CD4-positive, alpha-beta memory T cell (primary cell): Measurements from ENCODE around the gene CHCHD6. TPM values are rescaled to one million over a fixed set of nuclear protein-coding genes. Genes with fewer than 3 reads are reported as not detected.

Experiments
- CTCF ChIA-PET: fragments of 350-600 bp; sonication (Branson Sonifier 250); formaldehyde crosslinking; loops from one replicate; lab custom pipeline; 2021; ENCODE audit warnings: inconsistent platforms; ENCODE audit not compliant: partially characterized antibody; lab: Charles Lee
- POLR2A ChIA-PET: fragments of 350-600 bp; sonication (Branson Sonifier 250); formaldehyde crosslinking; loops from one replicate; lab custom pipeline; 2021; ENCODE audit not compliant: partially characterized antibody; lab: Charles Lee
- DNase-seq, 5 donors: peaks; one replicate each; pipeline versions ENCODE4 v3.0.0 to v3.0.0-alpha.2; 2020 to 2022; ENCODE audit warnings: mixed read lengths in 1 of 5
- H3K27ac ChIP-seq: one replicate; pipeline ENCODE4 v1.7.0; 2013; ENCODE audit warnings: low read depth, low read length
- H3K27me3 ChIP-seq: 2 replicates; pipeline ENCODE4 v1.7.0; 2013; ENCODE audit warnings: mild to moderate bottlenecking, low read length, moderate library complexity; ENCODE audit not compliant: insufficient read depth
- H3K36me3 ChIP-seq: 2 replicates; pipeline ENCODE4 v1.7.0; 2013; ENCODE audit warnings: mild to moderate bottlenecking, low read length, moderate library complexity; ENCODE audit not compliant: insufficient read depth
- H3K4me1 ChIP-seq: 2 replicates; pipeline ENCODE4 v1.7.0; 2013; ENCODE audit warnings: mild to moderate bottlenecking, low read length, moderate library complexity; ENCODE audit not compliant: insufficient read depth
- H3K4me3 ChIP-seq, 2 donors: one replicate each; pipeline ENCODE4 v1.7.0; 2013; ENCODE audit warnings: low read length in 2 of 2, mild to moderate bottlenecking in 1 of 2
- H3K9me3 ChIP-seq, 2 donors: one replicate each; pipeline ENCODE4 v1.7.0; 2013; ENCODE audit warnings: low read length in 2 of 2, control low read depth in 1 of 2; ENCODE audit not compliant: control insufficient read depth in 1 of 2
- H3K27ac Mint-ChIP-seq, 7 donors: one replicate each; pipeline ENCODE4 v1.8.0; 2020 to 2021; ENCODE audit warnings: mixed read lengths in 7 of 7, mild to moderate bottlenecking in 6 of 7, inconsistent platforms in 3 of 7, moderate library complexity in 3 of 7
- H3K27me3 Mint-ChIP-seq, 2 donors: one replicate each; pipeline ENCODE4 v1.8.0; 2020 to 2021; ENCODE audit warnings: mixed read lengths in 2 of 2
- H3K36me3 Mint-ChIP-seq, 2 donors: one replicate each; pipeline ENCODE4 v1.8.0; 2020 to 2021; ENCODE audit warnings: mixed read lengths in 2 of 2, inconsistent platforms in 1 of 2, mild to moderate bottlenecking in 1 of 2
- H3K4me1 Mint-ChIP-seq, 4 donors: one replicate each; pipeline ENCODE4 v1.8.0; 2020 to 2021; ENCODE audit warnings: mixed read lengths in 4 of 4, mild to moderate bottlenecking in 1 of 4
- H3K4me3 Mint-ChIP-seq, 8 donors: one replicate each; pipeline ENCODE4 v1.8.0; 2020 to 2021; ENCODE audit warnings: mixed read lengths in 8 of 8, mild to moderate bottlenecking in 7 of 8, moderate library complexity in 6 of 8, inconsistent platforms in 3 of 8
- H3K9me3 Mint-ChIP-seq, 8 donors: one replicate each; pipeline ENCODE4 v1.8.0; 2020 to 2021; ENCODE audit warnings: mixed read lengths in 8 of 8, mild to moderate bottlenecking in 5 of 8, inconsistent platforms in 3 of 8, moderate library complexity in 1 of 8
- intact Hi-C: fragments of 100-400 bp; cut with micrococcal nuclease; formaldehyde crosslinking; loops from one replicate; pipeline ENCODE4 v1.15.1; 2023
- polyA plus RNA-seq, 2 donors: library from polyadenylated mRNA; unstranded; fragments of 300-500 nt; fragmentation: Illumina TruSeq; gene quantifications; one replicate each; pipeline ENCODE4 v1.2.3, GENCODE V29; 2021
- total RNA-seq, 2 experiments: library from RNA; stranded (reverse); gene quantifications; one replicate each; pipeline ENCODE4 v1.2.3, GENCODE V29; 2021

The CHCHD6 gene
- total and polyA plus RNA-seq, 4 experiments from 2014 or later: 7.3 to 12.3 (median 10.2) TPM

DNA sequence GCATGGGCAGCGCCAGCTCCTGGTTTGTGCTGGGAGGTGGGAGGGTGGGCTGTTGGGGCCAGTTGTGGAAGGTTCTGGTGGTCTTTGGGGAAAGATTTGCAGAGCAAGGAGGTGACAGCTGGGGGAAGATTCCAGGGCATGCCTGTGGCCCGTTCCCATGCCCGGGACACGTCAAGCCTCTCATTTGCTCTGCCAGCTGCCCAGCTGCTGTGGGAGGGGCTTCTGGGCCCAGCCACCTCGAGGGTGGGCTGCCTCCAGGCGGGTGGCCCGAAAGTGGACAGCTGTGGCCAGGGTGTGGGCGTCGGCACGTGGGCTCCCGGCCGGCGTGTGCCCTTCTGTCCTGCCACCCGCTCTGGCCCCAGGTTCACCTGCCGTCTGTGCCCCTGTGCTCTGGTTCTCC, 296.1 kb downstream of the CHCHD6 start:
- POLR2A ChIA-PET: no interaction called here
- no peaks in the 10 kb centered on the region for H3K9me3 ChIP-seq
- Mint-ChIP-seq H3K27me3 (no peaks in the 10 kb centered on the region), H3K36me3 (peaks cover 0 to 3% of the 10 kb centered on the region in 2 donors), H3K4me1 (peaks cover 0 to 7% (median 1%) of the 10 kb centered on the region in 4 donors), H3K4me3 (no peak overlapping the region), H3K9me3 (no peaks in the 10 kb centered on the region), H3K27ac (no peak overlapping the region)
- CTCF ChIA-PET: no interaction called here
- H3K4me3 ChIP-seq: no peak overlapping the region
- no peaks in the 10 kb centered on the region for H3K4me1 ChIP-seq
- intact Hi-C loops: no loop called here
- no peaks in the 10 kb centered on the region for H3K27me3 ChIP-seq
- no peaks in the 10 kb centered on the region for H3K36me3 ChIP-seq
- DNase-seq: no peak
- H3K27ac ChIP-seq: no peak overlapping the region

- POLR2A ChIA-PET: no interaction called here
- peak overlapping the region in 1 of 7 donors; percentile 24 for H3K27ac Mint-ChIP-seq
- Histone ChIP-seq H3K9me3 (no peaks in the 10 kb centered on the region), H3K27ac (no peak overlapping the region), H3K36me3 (no peaks in the 10 kb centered on the region), H3K27me3 (no peaks in the 10 kb centered on the region), H3K4me3 (no peak overlapping the region), H3K4me1 (no peaks in the 10 kb centered on the region)
- H3K4me3 Mint-ChIP-seq: no peak overlapping the region
- H3K9me3 Mint-ChIP-seq: no peaks in the 10 kb centered on the region
- no peak for DNase-seq
- intact Hi-C loops: no loop called here
- no peaks in the 10 kb centered on the region for H3K27me3 Mint-ChIP-seq
- H3K4me1 Mint-ChIP-seq: peaks cover 0 to 7% (median 1%) of the 10 kb centered on the region in 4 donors
- peaks cover 0 to 3% of the 10 kb centered on the region in 2 donors for H3K36me3 Mint-ChIP-seq
- CTCF ChIA-PET: no interaction called here
Measured at GRCh38 chr3:127000761-127001160, 296.7 kb downstream of the CHCHD6 start.

GRCh38 chr3:127001486-127002194, 297.6 kb downstream of the CHCHD6 start:
- ChIA-PET POLR2A (no interaction called here), CTCF (no interaction called here)
- Histone ChIP-seq H3K36me3 (no peaks in the 10 kb centered on the region), H3K4me3 (no peak overlapping the region), H3K27me3 (no peaks in the 10 kb centered on the region), H3K9me3 (no peaks in the 10 kb centered on the region), H3K4me1 (no peaks in the 10 kb centered on the region), H3K27ac (no peak overlapping the region)
- no peak overlapping the region for H3K27ac Mint-ChIP-seq
- no peaks in the 10 kb centered on the region for H3K9me3 Mint-ChIP-seq
- intact Hi-C loops: no loop called here
- H3K36me3 Mint-ChIP-seq: peaks cover 0 to 4% of the 10 kb centered on the region in 2 donors
- H3K4me1 Mint-ChIP-seq: peaks cover 0 to 7% (median 1%) of the 10 kb centered on the region in 4 donors
- H3K4me3 Mint-ChIP-seq: peak overlapping the region in 1 of 8 donors; percentile 65
- no peak for DNase-seq
- H3K27me3 Mint-ChIP-seq: no peaks in the 10 kb centered on the region

GRCh38 chr3:127002195-127003174, 298.4 kb downstream of the CHCHD6 start:
- no peak for DNase-seq
- ChIA-PET POLR2A (no interaction called here), CTCF (no interaction called here)
- Histone ChIP-seq H3K9me3 (no peaks in the 10 kb centered on the region), H3K4me3 (no peak overlapping the region), H3K27me3 (no peaks in the 10 kb centered on the region), H3K36me3 (no peaks in the 10 kb centered on the region), H3K4me1 (no peaks in the 10 kb centered on the region), H3K27ac (no peak overlapping the region)
- intact Hi-C loops: no loop called here
- Mint-ChIP-seq H3K27me3 (no peaks in the 10 kb centered on the region), H3K4me1 (peaks cover 0 to 7% (median under 1%) of the 10 kb centered on the region in 4 donors), H3K4me3 (no peak overlapping the region), H3K27ac (no peak overlapping the region), H3K36me3 (peaks cover 3 to 10% of the 10 kb centered on the region in 2 donors), H3K9me3 (no peaks in the 10 kb centered on the region)

DNA sequence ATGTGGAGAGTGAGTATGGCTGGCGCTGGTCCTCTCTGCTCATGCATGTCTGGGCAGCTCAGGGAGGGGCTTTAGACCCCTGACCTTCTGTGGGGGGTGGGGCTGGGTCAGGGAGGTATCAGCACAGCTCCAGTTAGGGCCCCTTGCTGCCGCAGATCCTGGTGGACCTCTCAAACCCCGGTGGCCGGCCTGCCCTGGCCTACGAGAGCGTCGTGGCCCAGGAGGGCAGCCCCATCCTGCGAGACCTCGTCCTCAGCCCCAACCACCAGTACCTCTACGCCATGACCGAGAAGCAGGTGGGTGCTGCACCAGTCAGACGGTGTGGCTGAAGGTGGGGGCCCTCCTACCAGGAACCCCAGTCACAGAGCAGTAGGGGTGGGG, 299.1 kb downstream of the CHCHD6 start:
- H3K36me3 Mint-ChIP-seq: peaks cover 3 to 10% of the 10 kb centered on the region in 2 donors
- Histone ChIP-seq H3K9me3 (no peaks in the 10 kb centered on the region), H3K4me3 (no peak overlapping the region), H3K27ac (no peak overlapping the region), H3K27me3 (no peaks in the 10 kb centered on the region), H3K4me1 (no peaks in the 10 kb centered on the region), H3K36me3 (no peaks in the 10 kb centered on the region)
- CTCF ChIA-PET: no interaction called here
- POLR2A ChIA-PET: no interaction called here
- H3K27me3 Mint-ChIP-seq: no peaks in the 10 kb centered on the region
- no peaks in the 10 kb centered on the region for H3K9me3 Mint-ChIP-seq
- DNase-seq: no peak
- no peaks in the 10 kb centered on the region for H3K4me1 Mint-ChIP-seq
- no peak overlapping the region for H3K4me3 Mint-ChIP-seq
- H3K27ac Mint-ChIP-seq: no peak overlapping the region
- intact Hi-C loops: no loop called here

GRCh38 chr3:127003601-127004280, 299.7 kb downstream of the CHCHD6 start:
- H3K4me1 ChIP-seq: no peaks in the 10 kb centered on the region
- Mint-ChIP-seq H3K4me1 (no peaks in the 10 kb centered on the region), H3K9me3 (no peaks in the 10 kb centered on the region), H3K4me3 (no peak overlapping the region), H3K36me3 (peaks cover 3 to 10% of the 10 kb centered on the region in 2 donors), H3K27ac (no peak overlapping the region), H3K27me3 (no peaks in the 10 kb centered on the region)
- no peaks in the 10 kb centered on the region for H3K9me3 ChIP-seq
- no peak overlapping the region for H3K4me3 ChIP-seq
- no peaks in the 10 kb centered on the region for H3K36me3 ChIP-seq
- ChIA-PET CTCF (no interaction called here), POLR2A (no interaction called here)
- no peak for DNase-seq
- H3K27me3 ChIP-seq: no peaks in the 10 kb centered on the region
- intact Hi-C loops: no loop called here
- H3K27ac ChIP-seq: no peak overlapping the region
